T-cell (primary cell): ENCODE measurements around the gene MMP28. TPM values are rescaled to one million over a fixed set of nuclear protein-coding genes. Genes with fewer than 3 reads are reported as not detected.

Experiments
- ATAC-seq, 4 experiments: fragments of 200-7000 bp in 3 of 4; fragments of 150-1000 bp in 1 of 4; cut with Tn5 transposase; replicated peaks in 1 of 4; 1 replicate in 3 of 4; 2 replicates in 1 of 4; pipeline ENCODE4 v1.10.0; 2021; ENCODE audit warnings: moderate library complexity in 3 of 4, mild to moderate bottlenecking in 2 of 4, moderate number of reproducible peaks in 1 of 4
- CTCF ChIA-PET, 2 donors: fragments of 300-600 bp; sonication (Branson Sonifier 250); formaldehyde crosslinking; loops; one replicate each; lab custom pipeline; 2022; ENCODE audit warnings: antibody characterized with exemption in 2 of 2; lab: Charles Lee
- POLR2A ChIA-PET, 2 donors: fragments of 300-600 bp; sonication (Branson Sonifier 250); formaldehyde crosslinking; loops; one replicate each; lab custom pipeline; 2022; ENCODE audit warnings: antibody characterized with exemption in 2 of 2; lab: Charles Lee
- DNase-seq, 35 experiments: peaks; one replicate each; pipeline versions ENCODE4 v3.0.0 to v3.0.0-alpha.2; 2013 to 2023
- H3K27ac ChIP-seq: one replicate; pipeline ENCODE4 v1.5.1; 2013; ENCODE audit warnings: low read length
- H3K27me3 ChIP-seq, 2 experiments: replicated peaks in 1 of 2; 1 replicate in 1 of 2; 2 replicates in 1 of 2; pipeline versions ENCODE4 v1.6.1 to v1.7.0; 2013; ENCODE audit warnings: low read length in 1 of 2, mixed read lengths in 1 of 2; ENCODE audit not compliant: control insufficient read depth in 2 of 2, insufficient read depth in 2 of 2; ENCODE audit errors: extremely low read depth in 1 of 2
- H3K36me3 ChIP-seq, 2 donors: 1 replicate in 1 of 2; 2 replicates in 1 of 2; pipeline versions ENCODE4 v1.6.1 to v1.7.0; 2013; ENCODE audit warnings: low read length in 1 of 2; ENCODE audit not compliant: control insufficient read depth in 2 of 2, insufficient read depth in 1 of 2; ENCODE audit errors: extremely low read depth in 1 of 2
- H3K4me1 ChIP-seq, 2 experiments: 1 replicate in 1 of 2; 2 replicates in 1 of 2; pipeline versions ENCODE4 v1.6.1 to v1.7.0; 2013; ENCODE audit warnings: low read length in 2 of 2, mixed read lengths in 1 of 2; ENCODE audit not compliant: insufficient read depth in 2 of 2, control insufficient read depth in 1 of 2; ENCODE audit errors: extremely low read depth in 1 of 2
- H3K4me3 ChIP-seq, 2 donors: 1 replicate in 1 of 2; 2 replicates in 1 of 2; pipeline versions ENCODE4 v1.5.1 to v1.7.0; 2013; ENCODE audit warnings: mild to moderate bottlenecking in 2 of 2, low read length in 1 of 2, moderate library complexity in 1 of 2; ENCODE audit not compliant: control insufficient read depth in 1 of 2; ENCODE audit errors: extremely low read depth in 1 of 2
- H3K9me3 ChIP-seq: 2 replicates; pipeline ENCODE4 v1.7.0; 2013
- H3K27ac Mint-ChIP-seq, 2 donors: one replicate each; pipeline ENCODE4 v1.8.0; 2020 to 2021; ENCODE audit warnings: mild to moderate bottlenecking in 2 of 2, mixed read lengths in 2 of 2
- H3K27me3 Mint-ChIP-seq, 2 donors: one replicate each; pipeline ENCODE4 v1.8.0; 2021 to 2022; ENCODE audit warnings: mixed read lengths in 2 of 2
- H3K36me3 Mint-ChIP-seq: one replicate; pipeline ENCODE4 v1.8.0; 2021; ENCODE audit warnings: mixed read lengths
- H3K4me1 Mint-ChIP-seq, 3 donors: one replicate each; pipeline ENCODE4 v1.8.0; 2020 to 2022; ENCODE audit warnings: mixed read lengths in 3 of 3, mild to moderate bottlenecking in 1 of 3
- H3K4me3 Mint-ChIP-seq, 3 donors: one replicate each; pipeline ENCODE4 v1.8.0; 2020 to 2022; ENCODE audit warnings: mild to moderate bottlenecking in 3 of 3, mixed read lengths in 3 of 3, moderate library complexity in 3 of 3
- H3K9me3 Mint-ChIP-seq, 3 donors: one replicate each; pipeline ENCODE4 v1.8.0; 2020 to 2022; ENCODE audit warnings: mixed read lengths in 3 of 3
- WGBS: methylation state at CpG from one replicate; pipeline ENCODE4 v1.1.5; 2013; ENCODE audit warnings: missing lambda C conversion rate; ENCODE audit not compliant: insufficient coverage; 5-methylcytosine and 5-hydroxymethylcytosine counted together
- total RNA-seq, 35 experiments: library from RNA in 6 of 35; stranded (reverse) in 6 of 35; fragments of 120-200 nt in 1 of 35; gene quantifications; one replicate each; pipeline versions ENCODE4 v1.2.1 to v1.2.4 and lab custom pipeline; 2013 to 2026

The MMP28 gene
- total RNA-seq, 5 donors from 2014 or later (not counting 1 experiment from before 2014, with no cell fraction given), result 3.4 to 11.4 (median 6.9) TPM

DNA sequence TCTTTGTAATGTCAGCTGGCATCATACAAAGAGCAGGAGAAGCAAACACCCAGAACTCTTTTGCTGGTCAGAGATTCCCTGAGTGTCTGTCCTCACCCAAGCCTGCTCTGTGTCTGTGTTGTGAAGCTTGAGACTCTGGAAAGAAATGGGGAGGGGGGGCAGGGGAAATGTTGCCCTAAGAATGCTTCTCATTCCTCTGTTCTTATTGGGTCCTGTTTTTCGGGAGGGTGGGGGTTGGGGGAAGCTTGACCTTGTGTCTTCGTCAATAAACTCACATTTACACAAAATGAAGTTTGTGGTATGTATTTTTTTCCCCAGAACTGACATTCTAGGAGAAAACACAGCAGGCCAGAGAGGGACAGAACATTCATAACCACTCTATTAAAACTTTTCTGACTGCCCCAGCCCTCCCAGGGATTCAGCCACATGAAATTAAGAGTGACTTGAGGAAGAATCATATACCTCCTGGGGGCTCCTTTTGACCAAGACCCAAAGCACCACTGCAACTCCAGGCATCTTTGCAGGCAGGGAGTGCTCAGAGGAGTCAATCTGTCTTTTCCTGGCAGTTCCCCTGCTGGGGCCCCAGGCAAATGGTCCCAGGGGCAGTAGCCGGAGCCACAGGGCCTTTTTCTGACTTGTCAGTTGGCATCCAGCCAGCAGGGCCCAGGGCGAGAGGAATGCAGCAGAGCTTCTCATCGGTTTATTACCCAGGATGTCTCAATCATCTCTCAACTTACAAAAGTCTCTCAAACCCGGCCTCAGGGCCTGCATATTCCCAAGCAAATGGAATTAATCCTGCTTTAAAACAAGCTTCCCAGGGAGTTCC, 69.1 kb downstream of the MMP28 start:
- no peak overlapping the region for H3K4me3 ChIP-seq
- WGBS, result 97% methylated on average over 3 of the region's 6 CpGs
- no peaks in the 10 kb centered on the region for H3K9me3 ChIP-seq
- H3K4me1 ChIP-seq, result peaks cover 8 to 15% of the 10 kb centered on the region in 2 experiments
- no peak overlapping the region for H3K27ac ChIP-seq
- Mint-ChIP-seq H3K9me3 (no peaks in the 10 kb centered on the region), H3K27me3 (no peaks in the 10 kb centered on the region), H3K4me3 (no peak overlapping the region), H3K27ac (no peak overlapping the region), H3K36me3 (peaks cover 52% of the 10 kb centered on the region), H3K4me1 (peaks cover 16 to 22% (median 19%) of the 10 kb centered on the region in 3 donors)
- ChIA-PET CTCF (interaction anchor here in 1 of 2 donors (0.6 kb wide), 1 partner anchor 531 kb away, joined by 3 read pairs; no protein-coding TSS in a partner anchor), POLR2A (interaction anchor here (0.6 to 0.7 kb wide), 3 partner anchors 7 to 924 kb away, joined by 3 to 7 read pairs (median 5); no protein-coding TSS in a partner anchor)
- H3K36me3 ChIP-seq, result peaks cover 8 to 44% of the 10 kb centered on the region in 2 donors
- no peak for DNase-seq
- no peak for ATAC-seq
- no peaks in the 10 kb centered on the region for H3K27me3 ChIP-seq

DNA sequence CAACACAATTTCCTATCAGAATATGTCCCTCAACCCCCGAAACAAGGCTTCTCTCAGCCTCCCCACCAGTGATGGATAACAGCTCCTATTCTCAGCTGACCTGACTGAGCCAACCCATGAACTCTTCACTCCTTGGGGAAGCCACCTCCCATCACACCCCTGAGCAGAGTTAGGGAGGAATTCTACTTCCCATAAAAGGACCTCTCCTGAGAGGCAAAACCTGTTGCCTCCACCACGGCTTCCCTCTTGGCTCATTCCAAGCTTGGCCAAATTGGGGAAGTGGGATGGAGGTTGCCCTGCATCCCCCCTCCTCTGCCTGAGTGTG, 69.7 kb downstream of the MMP28 start:
- Mint-ChIP-seq H3K4me3 (no peak overlapping the region), H3K36me3 (peaks cover 54% of the 10 kb centered on the region), H3K9me3 (no peaks in the 10 kb centered on the region), H3K4me1 (peaks cover 10 to 16% (median 13%) of the 10 kb centered on the region in 3 donors), H3K27me3 (no peaks in the 10 kb centered on the region), H3K27ac (no peak overlapping the region)
- no CpG with 5 or more reads among the region's 2 CpGs for WGBS
- no peaks in the 10 kb centered on the region for H3K9me3 ChIP-seq
- peaks cover 8 to 48% of the 10 kb centered on the region in 2 donors for H3K36me3 ChIP-seq
- POLR2A ChIA-PET, result interaction anchor here in 1 of 2 donors (0.6 kb wide), 1 partner anchor 923 kb away, joined by 3 read pairs; no protein-coding TSS in a partner anchor
- DNase-seq (no peak), ATAC-seq (no peak)
- H3K27me3 ChIP-seq, result no peaks in the 10 kb centered on the region
- no peak overlapping the region for H3K27ac ChIP-seq
- H3K4me1 ChIP-seq, result peaks cover 3 to 10% of the 10 kb centered on the region in 2 experiments
- CTCF ChIA-PET, result no interaction called here
- no peak overlapping the region for H3K4me3 ChIP-seq

- Mint-ChIP-seq H3K9me3 (no peaks in the 10 kb centered on the region), H3K27me3 (no peaks in the 10 kb centered on the region), H3K4me1 (peaks cover 3 to 9% (median 6%) of the 10 kb centered on the region in 3 donors), H3K4me3 (no peak overlapping the region), H3K27ac (no peak overlapping the region), H3K36me3 (peaks cover 52% of the 10 kb centered on the region)
- Histone ChIP-seq H3K36me3 (peaks cover 8 to 50% of the 10 kb centered on the region in 2 donors), H3K27me3 (no peaks in the 10 kb centered on the region), H3K27ac (no peak overlapping the region), H3K4me1 (peaks cover 0 to 3% of the 10 kb centered on the region in 2 experiments), H3K4me3 (no peak overlapping the region), H3K9me3 (no peaks in the 10 kb centered on the region)
- ChIA-PET POLR2A (no interaction called here), CTCF (no interaction called here)
- 100% methylated on average over 3 of the region's 4 CpGs for WGBS
- DNase-seq (no peak), ATAC-seq (no peak)
Observed at GRCh38 chr17:35725058-35725457, 70.4 kb downstream of the MMP28 start.

DNA sequence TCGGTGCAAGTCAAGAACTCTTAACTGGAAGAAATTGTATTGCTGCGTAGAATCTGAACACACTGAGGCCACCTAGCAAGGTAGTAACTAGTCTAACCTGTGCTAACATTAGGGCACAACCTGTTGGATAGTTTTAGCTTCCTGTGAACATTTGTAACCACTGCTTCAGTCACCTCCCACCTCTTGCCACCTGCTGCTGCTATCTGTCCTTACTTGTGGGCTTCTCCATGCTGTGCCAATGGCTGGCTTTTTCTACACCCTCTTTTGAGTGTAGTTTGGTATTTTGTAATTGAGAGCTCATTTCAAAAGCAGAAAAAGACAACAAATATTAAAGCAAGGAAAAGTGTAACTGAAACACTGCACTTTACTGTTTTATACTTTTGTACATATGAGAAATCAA, 71.7 kb downstream of the MMP28 start:
- H3K27ac ChIP-seq, result no peak overlapping the region
- whole genome bisulfite sequencing, result 100% methylated on average over 2 of the region's 2 CpGs
- H3K27me3 Mint-ChIP-seq, result no peaks in the 10 kb centered on the region
- H3K36me3 Mint-ChIP-seq, result peaks cover 57% of the 10 kb centered on the region
- no peaks in the 10 kb centered on the region for H3K9me3 Mint-ChIP-seq
- H3K9me3 ChIP-seq, result no peaks in the 10 kb centered on the region
- H3K4me1 Mint-ChIP-seq, result no peaks in the 10 kb centered on the region
- H3K36me3 ChIP-seq, result peaks cover 8 to 57% of the 10 kb centered on the region in 2 donors
- no peak overlapping the region for H3K27ac Mint-ChIP-seq
- no peaks in the 10 kb centered on the region for H3K27me3 ChIP-seq
- CTCF ChIA-PET, result interaction anchor here in 1 of 2 donors (1.1 kb wide), 1 partner anchor 10 kb away, joined by 4 read pairs; no protein-coding TSS in a partner anchor
- DNase-seq, result no peak
- H3K4me1 ChIP-seq, result no peaks in the 10 kb centered on the region
- no peak for ATAC-seq
- POLR2A ChIA-PET, result no interaction called here
- H3K4me3 Mint-ChIP-seq, result no peak overlapping the region
- H3K4me3 ChIP-seq, result no peak overlapping the region

DNA sequence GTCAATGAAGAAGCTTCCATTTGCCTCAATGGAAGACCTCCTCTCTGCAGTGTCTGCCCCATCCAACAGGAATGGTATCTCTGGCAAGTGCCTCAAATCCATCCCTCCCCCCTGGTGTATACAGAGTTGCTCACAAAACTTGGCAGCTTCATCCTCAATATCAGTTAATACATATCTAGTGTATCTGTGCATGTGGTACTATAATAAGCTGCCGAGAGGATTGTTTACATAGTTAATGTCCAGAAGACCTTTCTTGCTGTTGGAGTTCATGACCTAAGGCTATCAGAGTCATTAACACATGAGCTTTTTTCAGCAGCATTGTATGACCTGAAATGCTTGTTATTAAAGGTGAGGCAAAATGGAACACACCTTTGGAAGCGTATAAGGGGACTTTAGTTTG, 78.0 kb downstream of the MMP28 start:
- Histone ChIP-seq H3K4me3 (no peak overlapping the region), H3K27ac (no peak overlapping the region), H3K27me3 (no peaks in the 10 kb centered on the region), H3K4me1 (peaks cover 6 to 16% of the 10 kb centered on the region in 2 experiments), H3K9me3 (no peaks in the 10 kb centered on the region), H3K36me3 (peaks cover 5 to 68% of the 10 kb centered on the region in 2 donors)
- peaks cover 38% of the 10 kb centered on the region for H3K36me3 Mint-ChIP-seq
- DNase-seq (no peak), ATAC-seq (no peak)
- H3K27ac Mint-ChIP-seq, result no peak overlapping the region
- no peaks in the 10 kb centered on the region for H3K4me1 Mint-ChIP-seq
- H3K9me3 Mint-ChIP-seq, result no peaks in the 10 kb centered on the region
- CTCF ChIA-PET, result no interaction called here
- H3K27me3 Mint-ChIP-seq, result no peaks in the 10 kb centered on the region
- no peak overlapping the region for H3K4me3 Mint-ChIP-seq
- WGBS, result no CpG with 5 or more reads among the region's 2 CpGs
- POLR2A ChIA-PET, result interaction anchor here in 1 of 2 donors (0.5 kb wide), 1 partner anchor 57 kb away, joined by 6 read pairs; no protein-coding TSS in a partner anchor

GRCh38 chr17:35716897-35717465, 78.5 kb downstream of the MMP28 start:
- no peaks in the 10 kb centered on the region for H3K9me3 ChIP-seq
- no peak overlapping the region for H3K27ac ChIP-seq
- H3K9me3 Mint-ChIP-seq, result no peaks in the 10 kb centered on the region
- H3K4me3 Mint-ChIP-seq, result no peak overlapping the region
- peaks cover 0 to 3% (median 3%) of the 10 kb centered on the region in 3 donors for H3K4me1 Mint-ChIP-seq
- ChIA-PET CTCF (no interaction called here), POLR2A (no interaction called here)
- peaks cover 11 to 17% of the 10 kb centered on the region in 2 experiments for H3K4me1 ChIP-seq
- WGBS, result no CpG with 5 or more reads among the region's 4 CpGs
- no peak overlapping the region for H3K4me3 ChIP-seq
- ATAC-seq, result no peak
- DNase-seq, result no peak
- no peaks in the 10 kb centered on the region for H3K27me3 Mint-ChIP-seq
- H3K27me3 ChIP-seq, result no peaks in the 10 kb centered on the region
- no peak overlapping the region for H3K27ac Mint-ChIP-seq
- peaks cover 38% of the 10 kb centered on the region for H3K36me3 Mint-ChIP-seq
- H3K36me3 ChIP-seq, result peaks cover 3 to 66% of the 10 kb centered on the region in 2 donors
